Spleen (tissue), 7 donors: ENCODE measurements around the gene ABCD2.
A peak's percentile ranks its signal among the peaks of the same experiment; 100 is the strongest.

Experiments
- POLR2A ChIP-seq, 3 donors: fragments of 450-650 bp; IDR thresholded peaks; one replicate each; pipeline ENCODE4 v1.5.1; 2017; ENCODE audit warnings: antibody characterized with exemption in 3 of 3, mild to moderate bottlenecking in 1 of 3
- TF ChIP-seq, protein P1 (sequence below), 11 experiments: fragments of 200-600 bp in 7 of 11; fragments of 450-650 bp in 4 of 11; sonication (generic) in 4 of 11; IDR thresholded peaks in 8 of 11; conservative IDR thresholded peaks in 3 of 11; 1 replicate in 7 of 11; 2 replicates in 4 of 11; pipeline versions ENCODE4 v1.4.0 to v1.8.0; 2016 to 2021; ENCODE audit warnings: antibody characterized with exemption in 11 of 11, inconsistent platforms in 4 of 11, mild to moderate bottlenecking in 1 of 11
- donor health status: DM: no; HTN: no; CAD: no; lungs with moderate emphysema.
- donor health status: DM: no; HTN: no; CAD: no.
- donor health status: DM: no; HTN: no; CAD: no.

DNA sequence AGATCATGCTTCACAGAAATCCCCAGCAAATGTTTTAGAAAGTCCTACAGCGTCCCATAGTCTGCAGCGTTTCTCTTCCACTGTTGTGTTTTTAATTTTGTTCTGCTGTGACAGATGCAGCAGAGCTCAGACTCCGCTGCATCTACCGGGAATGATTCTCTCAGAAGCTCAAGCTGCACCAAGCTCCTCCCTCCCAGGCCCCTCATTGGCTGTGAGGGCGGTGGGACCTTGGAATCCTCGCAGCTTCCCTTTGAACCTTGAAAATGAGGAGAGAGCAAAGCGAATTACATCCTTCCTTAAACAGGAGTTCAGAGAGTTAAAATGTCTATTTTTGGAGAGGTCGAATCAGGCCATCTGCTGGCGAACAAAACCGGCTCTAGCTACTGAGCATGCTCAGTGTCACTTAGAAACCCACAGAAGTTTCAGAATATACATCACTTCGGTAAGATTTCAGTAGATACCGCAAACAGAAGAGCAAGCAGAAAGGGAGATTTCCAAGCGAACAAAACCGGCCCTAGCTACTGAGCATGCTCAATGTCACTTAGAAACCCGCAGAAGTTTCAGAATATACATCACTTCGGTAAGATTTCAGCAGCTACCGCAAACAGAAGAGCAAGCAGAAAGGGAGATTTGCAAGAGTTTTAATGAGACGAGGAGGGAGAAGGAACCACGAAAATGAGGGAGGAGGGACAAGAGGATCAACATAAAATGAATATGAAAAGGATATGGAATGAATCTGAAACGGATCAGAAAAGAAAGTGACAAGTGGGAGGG is at the start of gene ABCD2:
- peak in 1 of 3 donors; percentile 47 for TF ChIP-seq POLR2A (IDR thresholded peaks at IDR 0.05)
- TF ChIP-seq, protein P1, sequence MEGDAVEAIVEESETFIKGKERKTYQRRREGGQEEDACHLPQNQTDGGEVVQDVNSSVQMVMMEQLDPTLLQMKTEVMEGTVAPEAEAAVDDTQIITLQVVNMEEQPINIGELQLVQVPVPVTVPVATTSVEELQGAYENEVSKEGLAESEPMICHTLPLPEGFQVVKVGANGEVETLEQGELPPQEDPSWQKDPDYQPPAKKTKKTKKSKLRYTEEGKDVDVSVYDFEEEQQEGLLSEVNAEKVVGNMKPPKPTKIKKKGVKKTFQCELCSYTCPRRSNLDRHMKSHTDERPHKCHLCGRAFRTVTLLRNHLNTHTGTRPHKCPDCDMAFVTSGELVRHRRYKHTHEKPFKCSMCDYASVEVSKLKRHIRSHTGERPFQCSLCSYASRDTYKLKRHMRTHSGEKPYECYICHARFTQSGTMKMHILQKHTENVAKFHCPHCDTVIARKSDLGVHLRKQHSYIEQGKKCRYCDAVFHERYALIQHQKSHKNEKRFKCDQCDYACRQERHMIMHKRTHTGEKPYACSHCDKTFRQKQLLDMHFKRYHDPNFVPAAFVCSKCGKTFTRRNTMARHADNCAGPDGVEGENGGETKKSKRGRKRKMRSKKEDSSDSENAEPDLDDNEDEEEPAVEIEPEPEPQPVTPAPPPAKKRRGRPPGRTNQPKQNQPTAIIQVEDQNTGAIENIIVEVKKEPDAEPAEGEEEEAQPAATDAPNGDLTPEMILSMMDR (IDR thresholded peaks at IDR 0.05 in 8 of 11, conservative IDR thresholded peaks at IDR 0.05 in 3 of 11): peak in 4 of 11 experiments; percentile 12 to 28 (median 18)
